ENCODE results near the gene MED13L. TPM values are rescaled to one million over a fixed set of nuclear protein-coding genes. Genes with fewer than 3 reads are reported as not detected.

Gene MED13L
- total and polyA plus RNA-seq, 2 of the 4 experiments (the other 2 are of a cell fraction): 17.9 to 49.1 TPM

DNA sequence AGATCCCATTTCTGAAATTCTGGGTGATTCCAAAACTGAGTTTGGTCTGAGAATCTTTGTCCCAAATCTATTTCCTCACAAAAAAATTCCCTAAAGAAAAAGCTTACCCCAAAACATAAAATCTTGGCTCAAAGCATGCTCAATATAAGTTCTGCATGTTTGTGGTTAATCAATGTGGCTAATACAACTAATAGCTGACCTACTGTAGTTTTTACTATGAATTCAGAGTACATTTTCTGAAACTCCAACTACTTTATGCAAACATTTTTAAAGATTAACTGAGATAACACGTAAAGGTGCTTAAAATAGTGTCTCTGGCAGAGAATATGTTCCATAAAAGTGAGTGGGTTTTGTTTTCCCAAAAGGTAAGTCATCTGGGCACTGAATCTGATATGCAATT lies 133.1 kb downstream of the MED13L start:
- CTCF ChIA-PET: interaction anchor here (1.0 kb wide), 1 partner anchor 20 kb away, joined by 3 read pairs; no protein-coding TSS in a partner anchor
- no TSS peak for BruUV-seq (replicated peaks)
- Histone ChIP-seq H4K8ac (ENCODE audit: low read depth in 2 of 2, low read length in 2 of 2) (peak overlapping the region in 1 of 2 experiments; percentile 19; a peak in 1 of 4 replicates), H4K5ac (ENCODE audit: low read depth, low read length) (peak overlapping the region; percentile 39; the same call in 1 of the 2 replicates), H3K4ac (ENCODE audit: low read depth, low read length) (peak overlapping the region; percentile 28; the same call in 1 of the 2 replicates), H3K27me3 (ENCODE audit: control insufficient read depth, insufficient read depth, low read length) (no peaks in the 10 kb centered on the region), H3K18ac (ENCODE audit: low read depth, low read length) (peak overlapping the region; percentile 76; the same call in 1 of the 2 replicates), H2BK15ac (ENCODE audit: low read depth, low read length) (no peak overlapping the region), H2AFZ (replicated peaks; ENCODE audit: low read length, poor library complexity) (no peak overlapping the region), H3K9me1 (ENCODE audit: insufficient read depth, low read length) (peaks cover 6% of the 10 kb centered on the region), H3K27ac (ENCODE audit: insufficient read depth, low read length) (no peak overlapping the region), H3K23ac (ENCODE audit: low read depth, low read length) (peak overlapping the region; percentile 50; the same call in 1 of the 2 replicates), H3K79me1 (ENCODE audit: low read depth in 1 of 2, low read length in 2 of 2) (peaks cover 22 to 69% of the 10 kb centered on the region in 2 experiments), H4K91ac (ENCODE audit: insufficient read depth, low read depth, low read length) (no peak overlapping the region), H2BK5ac (ENCODE audit: low read depth, low read length, poor library complexity, severe bottlenecking) (peak overlapping the region; percentile 68), H3K9me3 (ENCODE audit: control insufficient read depth, insufficient read depth, low read length) (no peaks in the 10 kb centered on the region), H3K4me3 (ENCODE audit: insufficient read depth, low read depth, low read length) (no peak overlapping the region), H3K4me1 (ENCODE audit: control insufficient read depth, insufficient read depth, low read length) (peaks cover 14% of the 10 kb centered on the region), H4K20me1 (ENCODE audit: insufficient read depth, low read length) (peaks cover 84% of the 10 kb centered on the region), H3K14ac (replicated peaks; ENCODE audit: low read depth, low read length) (no peak overlapping the region; the same call in 1 of the 2 replicates), H3K9ac (ENCODE audit: low read depth, low read length) (no peak overlapping the region), H2AK5ac (ENCODE audit: low read depth, low read length) (peak overlapping the region; percentile 11), H2BK120ac (ENCODE audit: low read depth, low read length) (peak overlapping the region; percentile 53; the same call in 1 of the 2 replicates), H2BK20ac (ENCODE audit: low read depth, low read length) (0 out of 2 replicates have a peak overlapping the region, but pooled peaks have one; percentile 0), H3K36me3 (ENCODE audit: control insufficient read depth, insufficient read depth, low read length) (no peaks in the 10 kb centered on the region), H3K4me2 (ENCODE audit: low read depth, low read length) (peak overlapping the region; percentile 74), H2AK9ac (replicated peaks; ENCODE audit: low read depth, low read length, poor library complexity) (no peak overlapping the region), H3K56ac (ENCODE audit: extremely low read depth, insufficient read depth, low read length) (no peak overlapping the region)
- TF ChIP-seq BHLHE40 (IDR thresholded peaks at IDR 0.05; ENCODE audit: low read depth, low read length) (no peak), FOS (IDR thresholded peaks at IDR 0.05; ENCODE audit: low read depth, low read length) (no peak), NFE2L2 (IDR thresholded peaks at IDR 0.05; ENCODE audit: low read depth, low read length) (no peak), CEBPB (IDR thresholded peaks at IDR 0.05; ENCODE audit: low read depth, low read length) (no peak), CTCF (conservative IDR thresholded peaks at IDR 0.05; ENCODE audit: low read depth, low read length) (no peak), SMC3 (IDR thresholded peaks at IDR 0.05; ENCODE audit: low read depth, low read length) (no peak)
- DNase-seq: no peak
- POLR2A ChIA-PET (ENCODE audit: unreplicated experiment): no interaction called here
- in situ Hi-C loops (cut with MboI; ENCODE audit: low sequenced_read_pairs) (no loop called here), intact Hi-C loops (cut with micrococcal nuclease) (loop anchor here (5.0 to 10.0 kb wide), 4 partner anchors 93 to 453 kb away; partner anchors contain the start of gene MED13L), dilution Hi-C loops (cut with HindIII; ENCODE audit: low sequenced_read_pairs, unreplicated experiment) (no loop called here)
- ATAC-seq (ENCODE audit: low read depth): no peak
- no CpG with 5 or more reads among the region's 1 CpG for WGBS, 2 experiments (ENCODE audit: extremely low coverage in 2 of 2, insufficient read length in 1 of 2)
